KBM-7 (cell line): ENCODE data around the gene ATP5MK.
A peak's percentile ranks its signal among the peaks of the same experiment; 100 is the strongest.
"Not testable (repeated sequence)": the region's sequence is repeated elsewhere in the genome, so short reads cannot be mapped to it uniquely, and the experiment has no call there.

Experiments used
- DNase-seq: peaks from one replicate; pipeline ENCODE4 v3.0.0-alpha.2; 2015
- in situ Hi-C: fragments of 300-500 bp; cut with MboI; formaldehyde crosslinking; loops from 2 replicates; pipeline ENCODE4 v1.14.3; 2020; ENCODE audit warnings: low sequenced_read_pairs, low pct_unique_long_range_greater_than_20kb, mixed read lengths

The ATP5MK gene

DNA sequence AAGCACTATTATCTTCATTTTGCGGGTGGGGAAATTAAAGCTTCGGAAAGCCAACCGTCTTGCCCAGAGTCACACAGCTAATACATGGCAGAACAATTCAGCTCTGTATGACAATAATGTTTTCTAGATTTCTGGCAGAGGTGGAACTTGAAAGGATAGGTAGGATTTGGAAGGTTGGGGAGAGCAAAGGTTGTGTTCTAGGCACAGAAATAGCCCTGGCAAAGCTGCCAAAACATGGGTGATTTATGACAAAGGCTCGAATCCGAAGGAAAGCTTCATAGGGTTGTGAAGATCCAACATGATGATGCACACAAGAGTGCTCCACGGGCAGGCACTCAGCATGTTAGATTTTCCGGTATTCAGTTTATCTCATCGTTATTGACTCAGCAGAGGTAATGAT, 19.3 kb upstream of the ATP5MK start:
- in situ Hi-C loops: no loop called here
- DNase-seq: no peak

DNA sequence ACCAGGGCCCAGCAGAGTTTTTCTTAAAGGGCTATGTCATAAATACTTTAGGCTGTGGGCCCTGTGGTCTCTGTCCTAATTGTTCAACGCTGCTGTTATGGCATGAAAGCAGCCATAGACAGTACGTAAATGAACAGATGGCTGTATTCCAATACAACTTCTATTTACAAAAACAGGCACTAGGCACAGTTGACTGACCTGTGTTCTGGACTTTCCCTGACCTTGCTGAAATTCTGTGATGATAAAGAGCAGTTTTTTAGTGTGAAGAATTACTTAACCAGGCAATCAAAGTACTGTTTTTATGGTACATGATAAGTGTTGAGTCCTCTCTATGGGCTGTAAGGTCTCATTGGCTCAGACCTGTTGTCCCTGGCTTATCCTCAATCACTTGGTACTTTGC, 17.3 kb upstream of the ATP5MK start:
- DNase-seq: no peak

DNA sequence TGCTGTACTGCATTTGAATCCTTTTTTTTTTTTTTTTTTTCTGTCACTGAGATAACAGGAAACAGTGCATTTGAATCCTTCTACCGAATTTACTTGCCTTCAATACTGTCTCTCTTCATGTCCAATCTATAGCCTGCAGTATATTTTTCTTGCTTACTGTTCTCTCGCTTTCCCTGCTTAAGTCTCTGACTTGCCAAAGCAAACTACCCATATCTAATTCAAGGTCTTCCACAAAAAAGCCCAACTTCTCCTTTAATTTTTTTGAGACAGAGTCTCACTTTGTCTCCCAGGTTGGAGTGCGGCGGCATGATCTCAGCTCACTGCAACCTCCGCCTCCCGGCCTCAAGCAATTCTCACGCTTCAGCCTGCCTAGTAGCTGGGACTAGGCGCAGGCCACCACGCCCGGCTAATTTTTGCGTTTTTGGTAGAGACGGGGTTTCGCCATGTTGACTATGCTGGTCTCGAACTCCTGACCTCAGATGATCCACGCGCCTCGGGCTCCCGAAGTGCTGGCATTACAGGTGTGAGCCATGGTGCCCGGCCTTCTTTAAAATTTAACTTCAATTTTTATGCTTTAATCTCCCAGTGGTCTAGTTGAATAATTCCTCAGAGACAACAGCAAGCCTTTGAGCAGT, 1.0 kb upstream of the ATP5MK start:
- DNase-seq: peak; percentile 51
- in situ Hi-C loops: no loop called here

More for the DNA sequence above, 17.3 kb upstream of the ATP5MK start:
- in situ Hi-C loops: no loop called here

DNA sequence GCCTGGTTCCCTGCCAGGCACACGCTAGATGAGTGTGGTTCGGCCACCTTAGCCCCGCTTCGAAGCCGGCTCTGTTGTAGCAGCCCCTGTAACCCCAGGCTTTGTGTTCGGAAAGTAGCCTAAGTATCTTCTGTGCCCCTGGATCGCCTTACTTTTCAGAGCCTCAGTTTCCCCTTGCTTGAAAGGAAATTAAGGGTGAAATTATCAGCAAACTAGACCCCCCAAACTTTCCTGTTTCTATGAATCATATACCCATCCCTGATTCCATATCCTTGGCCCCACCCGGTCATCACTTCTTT, 463 bp upstream of the ATP5MK start:
- in situ Hi-C loops: no loop called here
- DNase-seq: no peak

DNA sequence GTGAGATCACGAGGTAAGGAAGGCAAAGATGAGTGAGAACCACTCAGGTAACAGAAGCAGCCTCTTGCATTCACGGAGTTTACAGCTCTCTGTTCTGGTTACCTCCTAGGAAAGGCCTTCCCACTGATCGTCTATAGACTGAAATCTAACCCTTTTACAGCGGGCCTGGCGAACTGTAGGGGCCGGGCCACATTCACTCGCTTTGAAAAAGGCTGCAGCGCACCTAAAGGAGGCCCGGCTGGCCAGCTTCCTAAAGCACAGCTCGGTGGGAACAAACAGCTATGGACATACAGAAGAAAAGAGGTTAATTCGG, 565 bp downstream of the ATP5MK start:
- in situ Hi-C loops: no loop called here
- DNase-seq: no peak

- no peak for DNase-seq
- in situ Hi-C loops: no loop called here
These were observed 2.1 kb downstream of the ATP5MK start for GRCh38 chr10:103394180-103394579.

DNA sequence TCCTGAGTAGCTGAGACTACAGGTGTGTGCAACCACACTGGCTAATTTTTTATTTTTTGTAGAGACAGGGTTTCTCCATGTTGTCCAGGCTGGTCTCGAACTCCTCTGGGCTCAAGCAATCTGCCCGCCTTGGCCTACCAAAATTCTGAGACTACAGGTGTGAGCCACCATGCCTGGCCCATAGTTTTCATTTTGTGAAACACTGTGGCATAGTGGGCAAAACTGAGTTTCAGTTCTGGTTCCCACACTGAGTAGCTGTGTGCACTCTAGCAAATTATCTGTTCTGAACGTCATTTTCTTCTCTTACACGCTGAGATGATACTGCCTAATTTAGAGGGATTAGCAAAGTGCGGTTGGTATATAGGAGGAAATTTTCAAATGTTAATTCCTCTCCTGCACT, 13.5 kb downstream of the ATP5MK start:
- in situ Hi-C loops: no loop called here
- DNase-seq: no peak

GRCh38 chr10:103374263-103374662, 22.0 kb downstream of the ATP5MK start:
- in situ Hi-C loops: no loop called here
- no peak for DNase-seq

- no peak for DNase-seq
- in situ Hi-C loops: no loop called here
These were observed 22.7 kb downstream of the ATP5MK start for GRCh38 chr10:103373544-103373943.

GRCh38 chr10:103367782-103368518, 28.3 kb downstream of the ATP5MK start, which contains the start of gene TAF5:
TAF5 (plus strand) TSS chr10:103367976; CDS start chr10:103367990, 14 bp downstream.
- in situ Hi-C loops: no loop called here

DNA sequence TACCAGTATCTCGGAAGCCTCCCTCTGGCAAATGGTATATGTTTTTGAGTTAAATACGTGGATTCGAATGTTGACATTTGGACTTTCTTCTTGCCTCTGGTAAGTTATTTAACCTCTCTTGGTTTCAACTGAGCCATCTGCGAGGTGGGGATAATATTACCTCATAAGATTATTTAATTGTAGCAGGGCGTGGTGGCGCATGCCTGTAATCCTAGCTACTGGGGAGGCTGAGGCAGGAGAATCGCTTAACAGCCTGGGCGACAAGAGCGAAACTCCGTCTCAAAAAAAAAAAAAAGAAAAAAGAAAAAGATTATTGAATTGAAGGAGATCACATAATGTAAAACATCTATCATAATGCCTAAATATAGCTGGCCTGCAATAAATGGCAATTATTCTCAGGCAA, 28.9 kb downstream of the ATP5MK start:
- in situ Hi-C loops: no loop called here
- DNase-seq: no peak

More at GRCh38 chr10:103367782-103368518, 28.3 kb downstream of the ATP5MK start, which contains the start of gene TAF5:
- peak; percentile 96 for DNase-seq

DNA sequence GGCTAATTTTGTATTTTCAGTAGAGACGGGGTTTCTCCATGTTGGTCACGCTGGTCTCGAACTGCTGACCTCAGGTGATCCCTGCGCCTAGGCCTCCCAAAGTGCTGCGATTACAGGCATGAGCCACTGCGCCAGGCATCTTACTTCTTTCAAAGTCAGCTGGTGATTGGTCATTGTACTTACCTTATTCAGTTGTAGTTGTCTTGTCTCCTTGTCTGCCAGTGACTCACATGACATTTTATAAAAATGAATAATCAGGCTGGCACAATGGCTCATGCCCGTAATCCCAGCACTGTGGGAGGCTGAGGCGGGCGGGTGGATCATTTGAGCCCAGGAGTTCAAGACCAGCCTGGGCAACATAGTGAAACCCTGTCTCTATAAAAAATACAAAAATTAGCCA, 35.5 kb downstream of the ATP5MK start:
- in situ Hi-C loops, DNase-seq: not testable (repeated sequence)

- in situ Hi-C loops, DNase-seq: not testable (repeated sequence)
These were observed 36.8 kb downstream of the ATP5MK start for GRCh38 chr10:103359493-103359892.

- in situ Hi-C loops: no loop called here
- no peak for DNase-seq
These were observed 40.2 kb downstream of the ATP5MK start for GRCh38 chr10:103355906-103356599.

- DNase-seq, in situ Hi-C loops: not testable (repeated sequence)
These were observed 41.7 kb downstream of the ATP5MK start for GRCh38 chr10:103354567-103354966.

DNA sequence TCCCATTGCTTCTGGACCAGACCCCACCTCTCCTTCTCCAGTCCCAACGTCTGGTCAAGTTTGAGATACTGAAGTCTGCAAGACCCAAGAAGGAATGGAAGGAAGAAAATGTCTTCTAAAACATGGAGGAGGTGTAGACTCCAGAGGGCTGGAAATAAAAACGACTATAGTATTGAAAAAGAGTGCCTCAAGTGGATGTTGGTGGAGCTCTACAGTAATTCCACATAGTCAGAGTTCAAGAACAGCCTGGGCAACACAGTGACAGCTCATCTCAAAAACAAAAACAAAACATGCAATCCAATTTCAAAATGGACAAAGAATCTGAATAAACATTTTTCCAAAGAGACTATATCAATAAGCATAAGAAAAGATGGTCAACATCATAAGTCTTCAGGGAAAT, 43.0 kb downstream of the ATP5MK start:
- DNase-seq: peak; percentile 16
- in situ Hi-C loops: no loop called here

DNA sequence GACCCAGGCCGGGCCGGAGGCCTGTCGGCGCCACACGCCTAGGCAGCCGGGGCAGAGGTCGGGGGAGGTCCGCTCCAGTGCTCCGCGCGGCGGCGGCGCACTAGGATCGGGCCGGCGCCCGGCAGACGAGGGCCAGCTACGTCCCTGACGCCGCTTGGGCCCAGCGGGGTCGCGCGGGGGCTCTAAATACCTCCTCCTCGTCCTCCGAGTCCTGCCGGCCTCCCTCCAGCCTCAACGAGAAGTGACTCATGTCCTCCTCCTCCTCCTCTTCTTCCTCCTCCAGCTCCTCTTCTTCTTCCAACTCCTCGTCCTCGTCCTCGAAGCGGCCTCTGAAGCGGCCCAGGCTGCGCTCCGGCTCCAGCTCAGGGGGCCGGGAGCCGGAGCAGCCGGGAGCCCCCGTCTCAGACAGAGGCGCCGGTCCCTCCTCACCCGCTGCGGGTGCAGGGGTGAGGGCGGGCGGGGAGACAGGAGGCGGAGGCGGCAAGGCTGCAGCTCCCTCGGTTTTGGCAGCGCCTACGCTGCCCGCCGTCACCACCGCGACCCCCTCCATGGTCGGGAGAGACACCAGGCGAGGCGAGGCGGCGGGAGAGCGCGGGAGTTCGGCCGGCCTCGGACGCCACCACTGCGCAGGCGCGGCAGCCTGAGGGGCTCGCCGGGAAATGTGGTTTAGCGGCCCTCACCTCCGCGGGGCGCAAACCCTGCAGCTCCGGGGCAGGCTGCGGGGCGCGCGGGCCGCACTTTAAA, 45.6 kb downstream of the ATP5MK start, which contains the start of gene PCGF6:
TSS of gene PCGF6 (minus strand) at position 624 of the 744 bp plus-strand sequence. CDS start at position 550, 74 bp downstream.
- DNase-seq: peak; percentile 90

GRCh38 chr10:103350175-103350516, 46.1 kb downstream of the ATP5MK start:
- DNase-seq: no peak
- in situ Hi-C loops: no loop called here

More for the DNA sequence above, 45.6 kb downstream of the ATP5MK start, which contains the start of gene PCGF6:
- in situ Hi-C loops: no loop called here
